ENCODE results near the gene LGI4. TPM values are rescaled to one million over a fixed set of nuclear protein-coding genes. Genes with fewer than 3 reads are reported as not detected.
"Not testable (repeated sequence)": the region's sequence is repeated elsewhere in the genome, so short reads cannot be mapped to it uniquely, and the experiment has no call there.

LGI4 gene
- total and polyA plus RNA-seq, 11 donors = 2.2 to 15.1 (median 6.0) TPM

- no peak for TF ChIP-seq POLR2A (IDR thresholded peaks at IDR 0.05)
- TF ChIP-seq CTCF (IDR thresholded peaks at IDR 0.05) = no peak
- WGBS, 4 donors = 81 to 89% (median 86%) methylated on average over 30 of the region's 30 CpGs
- Histone ChIP-seq H3K27me3 (peaks cover 0 to 2% (median 0%) of the 10 kb centered on the region in 9 donors), H3K4me3 (no peak overlapping the region), H3K9me3 (peaks cover 0 to 3% (median 0%) of the 10 kb centered on the region in 12 donors), H3K36me3 (no peaks in the 10 kb centered on the region), H3K27ac (peak overlapping the region in 1 of 12 donors; percentile 17), H3K4me1 (no peaks in the 10 kb centered on the region)
- ATAC-seq (no peak), DNase-seq (peak in 1 of 5 donors; percentile 40)
- intact Hi-C loops (cut with DNase I) = no loop called here
These were observed 29.2 kb downstream of the LGI4 start for GRCh38 chr19:35105411-35106290.

GRCh38 chr19:35105047-35105410 is 29.8 kb downstream of the LGI4 start:
- H3K27me3 ChIP-seq = peaks cover 0 to 2% (median 0%) of the 10 kb centered on the region in 9 donors
- ATAC-seq (no peak), DNase-seq (no peak)
- H3K27ac ChIP-seq = no peak overlapping the region
- no peak for TF ChIP-seq CTCF (IDR thresholded peaks at IDR 0.05)
- intact Hi-C loops (cut with DNase I) = no loop called here
- no peaks in the 10 kb centered on the region for H3K4me1 ChIP-seq
- 95 to 97% (median 97%) methylated on average over 6 of the region's 6 CpGs for WGBS, 4 donors
- H3K36me3 ChIP-seq = no peaks in the 10 kb centered on the region
- H3K4me3 ChIP-seq = no peak overlapping the region
- peaks cover 0 to 3% (median 0%) of the 10 kb centered on the region in 12 donors for H3K9me3 ChIP-seq

DNA sequence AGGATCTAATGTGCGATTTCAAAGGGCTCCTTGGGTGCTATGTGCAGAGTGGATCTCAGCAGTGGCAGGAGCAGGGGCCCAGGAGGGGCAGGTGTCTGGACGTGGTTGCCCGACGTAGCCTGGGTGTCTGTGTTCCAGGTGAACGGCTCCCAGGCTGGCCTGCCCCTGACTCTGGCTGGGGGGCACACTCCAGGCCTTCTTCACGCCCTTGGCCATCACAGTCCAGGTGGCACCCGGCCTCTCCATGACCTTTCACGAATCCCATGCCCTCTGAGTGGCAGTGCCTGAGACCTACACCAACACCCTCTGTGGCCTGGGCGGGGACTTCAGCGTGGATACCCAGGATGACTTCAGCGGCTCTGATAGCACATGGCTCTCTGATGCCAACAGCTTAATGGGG is 30.5 kb downstream of the LGI4 start:
- Histone ChIP-seq H3K4me1 (no peaks in the 10 kb centered on the region), H3K27ac (no peak overlapping the region), H3K36me3 (no peaks in the 10 kb centered on the region), H3K4me3 (no peak overlapping the region), H3K9me3 (peaks cover 0 to 3% (median 0%) of the 10 kb centered on the region in 12 donors), H3K27me3 (no peaks in the 10 kb centered on the region)
- peak in 1 of 5 donors; percentile 49 for DNase-seq
- WGBS, 4 donors = 88 to 93% (median 91%) methylated on average over 8 to 11 of the region's 11 CpGs
- no peak for TF ChIP-seq POLR2A (IDR thresholded peaks at IDR 0.05)
- TF ChIP-seq CTCF (IDR thresholded peaks at IDR 0.05) = no peak
- no peak for ATAC-seq
- intact Hi-C loops (cut with DNase I) = no loop called here

- 75 to 81% (median 79%) methylated on average over 10 of the region's 10 CpGs for WGBS, 4 donors
These were observed 31.2 kb downstream of the LGI4 start for GRCh38 chr19:35103614-35104013.

GRCh38 chr19:35101949-35102348 is 32.9 kb downstream of the LGI4 start:
- 88 to 95% (median 93%) methylated on average over 10 of the region's 10 CpGs for WGBS, 4 donors
- H3K9me3 ChIP-seq; H3K27ac ChIP-seq; H3K4me1 ChIP-seq; ATAC-seq; intact Hi-C loops (cut with DNase I); H3K36me3 ChIP-seq; H3K4me3 ChIP-seq; H3K27me3 ChIP-seq: not testable (repeated sequence)
- peak in 1 of 5 donors; percentile 33 for DNase-seq

More at GRCh38 chr19:35103614-35104013, 31.2 kb downstream of the LGI4 start:
- DNase-seq = peak in 1 of 5 donors; percentile 28
- H3K27ac ChIP-seq; H3K4me1 ChIP-seq; H3K36me3 ChIP-seq; H3K4me3 ChIP-seq; H3K27me3 ChIP-seq; H3K9me3 ChIP-seq; intact Hi-C loops (cut with DNase I); ATAC-seq: not testable (repeated sequence)
